ENCODE measurements around the gene CHD3.

The CHD3 gene

GRCh38 chr17:7897090-7897489 is 8.5 kb downstream of the CHD3 start:
- no peak for TF ChIP-seq GABPA (IDR thresholded peaks at IDR 0.05; ENCODE audit: low read depth)
- TF ChIP-seq POLR2AphosphoS5 (IDR thresholded peaks at IDR 0.05; ENCODE audit: low read depth): no peak
- no peak for TF ChIP-seq SPI1 (IDR thresholded peaks at IDR 0.05; ENCODE audit: borderline replicate concordance, low read depth)
- no peak for TF ChIP-seq CTCF (IDR thresholded peaks at IDR 0.05; ENCODE audit: insufficient read depth, low read length)
- no peak for TF ChIP-seq REST (IDR thresholded peaks at IDR 0.05; ENCODE audit: insufficient replicate concordance, low read depth)
- Histone ChIP-seq H3K27me3 (ENCODE audit: insufficient read depth, poor library complexity, severe bottlenecking) (no peaks in the 10 kb centered on the region), H3K4me3 (replicated peaks; ENCODE audit: insufficient read depth, low read length) (no peak overlapping the region), H3K27ac (replicated peaks) (no peak overlapping the region)
- DNase-seq (ENCODE audit: low read depth in 1 of 2, low spot score in 1 of 2): no peak

- no peaks in the 10 kb centered on the region for H3K27me3 ChIP-seq (ENCODE audit: insufficient read depth, poor library complexity, severe bottlenecking)
- no peak overlapping the region for H3K27ac ChIP-seq (replicated peaks)
- H3K4me3 ChIP-seq (replicated peaks; ENCODE audit: insufficient read depth, low read length): no peak overlapping the region
- TF ChIP-seq SPI1 (IDR thresholded peaks at IDR 0.05; ENCODE audit: borderline replicate concordance, low read depth) (no peak), POLR2AphosphoS5 (IDR thresholded peaks at IDR 0.05; ENCODE audit: low read depth) (no peak), GABPA (IDR thresholded peaks at IDR 0.05; ENCODE audit: low read depth) (no peak), REST (IDR thresholded peaks at IDR 0.05; ENCODE audit: insufficient replicate concordance, low read depth) (no peak), CTCF (IDR thresholded peaks at IDR 0.05; ENCODE audit: insufficient read depth, low read length) (no peak)
- no peak for DNase-seq (ENCODE audit: low read depth in 1 of 2, low spot score in 1 of 2)
These were observed 9.2 kb downstream of the CHD3 start for GRCh38 chr17:7897773-7898172.

GRCh38 chr17:7903154-7904103 is 14.8 kb downstream of the CHD3 start:
- H3K4me3 ChIP-seq (replicated peaks; ENCODE audit: insufficient read depth, low read length): no peak overlapping the region
- DNase-seq (ENCODE audit: low read depth in 1 of 2, low spot score in 1 of 2): no peak
- H3K27ac ChIP-seq (replicated peaks): no peak overlapping the region
- TF ChIP-seq REST (IDR thresholded peaks at IDR 0.05; ENCODE audit: insufficient replicate concordance, low read depth): no peak
- no peak for TF ChIP-seq SPI1 (IDR thresholded peaks at IDR 0.05; ENCODE audit: borderline replicate concordance, low read depth)
- no peak for TF ChIP-seq GABPA (IDR thresholded peaks at IDR 0.05; ENCODE audit: low read depth)
- TF ChIP-seq POLR2AphosphoS5 (IDR thresholded peaks at IDR 0.05; ENCODE audit: low read depth): no peak
- TF ChIP-seq CTCF (IDR thresholded peaks at IDR 0.05; ENCODE audit: insufficient read depth, low read length): no peak
- no peaks in the 10 kb centered on the region for H3K27me3 ChIP-seq (ENCODE audit: insufficient read depth, poor library complexity, severe bottlenecking)

Measured in HL-60 (cell line).